Measurements from ENCODE around the gene TAL1. TPM values are rescaled to one million over a fixed set of nuclear protein-coding genes. Genes with fewer than 3 reads are reported as not detected.

The TAL1 gene
- total and polyA plus RNA-seq, 7 donors: 0.73 to 2.1 (median 1.5) TPM

DNA sequence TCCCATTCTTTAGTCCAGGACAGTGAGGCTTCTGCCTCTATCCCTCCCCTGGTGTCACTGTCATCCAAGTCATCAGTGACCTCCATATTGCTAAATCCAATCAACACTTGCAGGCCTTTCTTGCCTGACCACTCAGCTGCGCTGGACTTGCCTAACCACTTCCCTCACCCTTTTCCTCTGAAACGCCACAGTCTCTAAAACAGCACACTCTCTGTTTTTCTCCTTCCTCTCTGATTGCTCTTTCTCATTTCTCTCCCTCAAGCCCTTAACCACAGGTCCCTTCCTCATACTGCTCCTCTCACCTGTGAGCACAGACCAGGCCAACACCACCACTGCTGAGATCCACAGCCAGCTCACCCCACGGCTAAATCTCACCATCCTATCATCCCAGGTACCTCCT lies 17.5 kb downstream of the TAL1 start:
- WGBS, 3 donors: 77 to 85% (median 78%) methylated on average over 3 of the region's 3 CpGs
- no peak for ATAC-seq
- Histone ChIP-seq H3K9me3 (no peaks in the 10 kb centered on the region), H3K4me1 (no peaks in the 10 kb centered on the region), H3K27me3 (ENCODE audit: insufficient read depth in 3 of 3, low read length in 2 of 3) (no peaks in the 10 kb centered on the region), H3K36me3 (ENCODE audit: insufficient read depth in 1 of 2, low read depth in 1 of 2) (no peaks in the 10 kb centered on the region), H3K4me3 (no peak overlapping the region), H3K27ac (no peak overlapping the region)
- DNase-seq: no peak
- intact Hi-C loops (cut with DNase I): no loop called here
- TF ChIP-seq, protein P1, sequence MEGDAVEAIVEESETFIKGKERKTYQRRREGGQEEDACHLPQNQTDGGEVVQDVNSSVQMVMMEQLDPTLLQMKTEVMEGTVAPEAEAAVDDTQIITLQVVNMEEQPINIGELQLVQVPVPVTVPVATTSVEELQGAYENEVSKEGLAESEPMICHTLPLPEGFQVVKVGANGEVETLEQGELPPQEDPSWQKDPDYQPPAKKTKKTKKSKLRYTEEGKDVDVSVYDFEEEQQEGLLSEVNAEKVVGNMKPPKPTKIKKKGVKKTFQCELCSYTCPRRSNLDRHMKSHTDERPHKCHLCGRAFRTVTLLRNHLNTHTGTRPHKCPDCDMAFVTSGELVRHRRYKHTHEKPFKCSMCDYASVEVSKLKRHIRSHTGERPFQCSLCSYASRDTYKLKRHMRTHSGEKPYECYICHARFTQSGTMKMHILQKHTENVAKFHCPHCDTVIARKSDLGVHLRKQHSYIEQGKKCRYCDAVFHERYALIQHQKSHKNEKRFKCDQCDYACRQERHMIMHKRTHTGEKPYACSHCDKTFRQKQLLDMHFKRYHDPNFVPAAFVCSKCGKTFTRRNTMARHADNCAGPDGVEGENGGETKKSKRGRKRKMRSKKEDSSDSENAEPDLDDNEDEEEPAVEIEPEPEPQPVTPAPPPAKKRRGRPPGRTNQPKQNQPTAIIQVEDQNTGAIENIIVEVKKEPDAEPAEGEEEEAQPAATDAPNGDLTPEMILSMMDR (IDR thresholded peaks at IDR 0.05): no peak

DNA sequence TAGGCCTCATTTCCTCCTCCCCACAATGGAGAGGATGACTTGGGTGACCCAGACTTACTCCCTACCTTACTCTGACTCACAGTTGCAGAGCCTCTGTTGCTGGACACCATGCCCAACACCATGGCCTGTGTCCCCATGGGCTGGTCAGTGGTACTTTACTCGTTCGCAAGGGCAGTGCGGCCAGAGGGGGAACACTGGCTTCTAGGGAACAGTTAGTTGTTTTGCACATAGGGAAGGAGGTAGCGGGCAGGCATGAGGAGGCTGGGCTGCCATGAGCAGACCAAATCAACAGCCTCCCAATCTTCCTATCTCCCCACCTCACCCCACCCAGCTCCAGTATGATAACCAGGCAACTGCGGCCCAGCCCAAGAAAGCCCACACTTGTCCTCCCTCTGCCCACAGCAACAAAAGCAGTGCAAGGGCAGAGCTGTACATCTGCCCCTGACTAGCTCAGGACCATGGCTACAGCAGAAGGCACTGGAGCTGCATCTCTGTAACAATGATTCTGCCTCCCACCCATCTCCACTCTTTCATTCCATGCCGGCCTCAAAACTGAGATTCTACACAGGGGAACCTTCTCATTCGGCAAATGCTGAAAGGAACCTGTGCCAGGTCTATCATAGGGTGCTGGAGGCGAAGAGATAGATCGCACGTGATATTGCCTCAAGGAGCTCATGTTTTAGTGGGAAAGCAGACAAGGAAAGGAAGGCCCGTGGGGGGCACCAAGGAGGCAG lies 18.6 kb downstream of the TAL1 start:
- intact Hi-C loops (cut with DNase I): no loop called here
- Histone ChIP-seq H3K27ac (no peak overlapping the region), H3K4me1 (no peaks in the 10 kb centered on the region), H3K4me3 (no peak overlapping the region), H3K27me3 (ENCODE audit: insufficient read depth in 3 of 3, low read length in 2 of 3) (peaks cover 0 to 6% (median 2%) of the 10 kb centered on the region in 3 donors), H3K36me3 (ENCODE audit: insufficient read depth in 1 of 2, low read depth in 1 of 2) (no peaks in the 10 kb centered on the region), H3K9me3 (no peaks in the 10 kb centered on the region)
- TF ChIP-seq, protein P1 (IDR thresholded peaks at IDR 0.05): no peak
- 65 to 86% (median 81%) methylated on average over 11 of the region's 11 CpGs for WGBS, 3 donors
- DNase-seq: no peak
- no peak for ATAC-seq

DNA sequence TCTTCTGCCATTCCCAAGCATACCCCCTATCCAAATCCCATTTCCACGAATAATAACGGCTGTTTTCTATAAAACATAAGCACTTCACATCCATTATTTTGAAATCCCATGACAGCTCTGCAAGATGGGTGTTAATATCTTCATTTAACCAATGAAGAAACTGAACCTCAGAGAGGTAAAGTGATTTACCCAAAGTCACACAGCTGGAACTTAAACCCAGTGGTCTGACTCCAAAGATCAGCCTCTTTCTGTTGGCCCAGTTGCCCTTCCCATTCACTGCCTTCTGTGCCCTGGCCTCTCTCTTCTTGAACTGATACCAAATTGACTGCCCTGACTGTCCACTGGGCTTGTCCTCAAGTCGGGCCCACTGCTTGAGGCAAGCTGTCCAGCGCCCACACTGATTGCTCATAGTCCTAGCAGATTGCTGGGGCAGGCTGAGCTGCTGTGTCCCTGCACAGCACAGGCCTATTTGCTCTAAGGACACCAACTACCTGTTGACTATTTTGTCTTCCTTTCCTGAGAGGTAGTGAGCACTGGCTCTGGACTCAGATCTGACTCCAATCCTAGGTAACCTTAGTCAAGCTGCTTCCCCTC lies 19.3 kb downstream of the TAL1 start:
- DNase-seq: no peak
- TF ChIP-seq, protein P1 (IDR thresholded peaks at IDR 0.05): no peak
- WGBS, 3 donors: 75 to 77% (median 77%) methylated on average over 4 of the region's 4 CpGs
- H3K4me1 ChIP-seq: no peaks in the 10 kb centered on the region
- H3K27ac ChIP-seq: peak overlapping the region; percentile 65
- no peaks in the 10 kb centered on the region for H3K36me3 ChIP-seq (ENCODE audit: insufficient read depth in 1 of 2, low read depth in 1 of 2)
- ATAC-seq: no peak
- H3K9me3 ChIP-seq: no peaks in the 10 kb centered on the region
- no peak overlapping the region for H3K4me3 ChIP-seq
- H3K27me3 ChIP-seq (ENCODE audit: insufficient read depth in 3 of 3, low read length in 2 of 3): peaks cover 0 to 9% (median 2%) of the 10 kb centered on the region in 3 donors
- intact Hi-C loops (cut with DNase I): no loop called here

DNA sequence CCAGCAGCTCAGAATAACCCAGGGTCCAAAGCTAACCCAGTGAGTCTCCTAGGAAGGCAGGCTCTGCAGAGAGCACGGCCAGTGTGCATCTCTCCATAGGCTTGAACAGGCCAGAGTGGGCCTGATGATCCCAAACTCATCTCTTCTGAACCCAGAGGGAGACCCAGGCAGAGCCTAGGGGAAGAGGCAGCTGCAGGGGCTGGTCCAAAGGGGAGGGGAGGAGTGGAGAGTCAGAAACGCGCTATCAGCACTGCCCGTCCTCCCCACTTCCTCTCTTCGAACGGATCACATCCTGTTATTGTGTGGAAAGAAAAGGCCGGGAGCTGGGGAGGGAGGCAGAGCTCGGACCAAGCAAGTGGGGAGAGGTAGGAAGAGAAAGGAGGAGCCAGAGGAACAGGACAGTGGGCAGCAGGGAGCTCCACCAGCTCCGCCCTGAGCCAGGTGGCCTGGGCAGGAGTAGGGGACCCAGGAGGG lies 20.2 kb downstream of the TAL1 start:
- no peaks in the 10 kb centered on the region for H3K36me3 ChIP-seq (ENCODE audit: insufficient read depth in 1 of 2, low read depth in 1 of 2)
- intact Hi-C loops (cut with DNase I): no loop called here
- peak; percentile 28 to 46 (median 38) for ATAC-seq
- H3K4me3 ChIP-seq: no peak overlapping the region
- peaks cover 0 to 11% (median 2%) of the 10 kb centered on the region in 3 donors for H3K27me3 ChIP-seq (ENCODE audit: insufficient read depth in 3 of 3, low read length in 2 of 3)
- H3K9me3 ChIP-seq: no peaks in the 10 kb centered on the region
- H3K27ac ChIP-seq: peak overlapping the region; percentile 65
- TF ChIP-seq, protein P1 (IDR thresholded peaks at IDR 0.05): no peak
- no peaks in the 10 kb centered on the region for H3K4me1 ChIP-seq
- no peak for DNase-seq
- 43 to 54% (median 44%) methylated on average over 9 of the region's 9 CpGs for WGBS, 3 donors

Data from psoas muscle (tissue), 8 donors.